ENCODE measurements around the gene CKS1B.
A peak's percentile ranks its signal among the peaks of the same experiment; 100 is the strongest.

The CKS1B gene

GRCh38 chr1:155016231-155016831, 41.9 kb downstream of the CKS1B start:
- DNase-seq, result no peak

- DNase-seq, result peak; percentile 90
Measured at GRCh38 chr1:155017041-155017945, 42.8 kb downstream of the CKS1B start.

DNA sequence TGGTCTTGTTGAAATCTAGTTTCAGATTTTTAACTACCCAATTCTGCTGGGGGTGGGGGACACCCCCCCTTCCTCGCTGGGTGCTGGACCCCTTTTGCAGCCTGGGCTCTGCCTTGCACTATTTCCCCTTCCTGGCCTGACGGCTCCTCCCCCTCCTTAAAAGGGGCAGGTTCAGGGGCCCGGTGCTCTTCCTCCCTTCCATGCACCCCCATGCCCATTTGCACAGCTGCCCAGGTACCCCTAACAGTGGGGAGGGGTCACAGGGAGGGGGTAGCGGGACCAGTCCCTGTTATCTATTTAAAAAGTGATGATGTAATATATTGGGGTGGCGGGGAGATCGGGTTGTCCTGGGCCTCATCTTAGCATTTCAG, 43.5 kb downstream of the CKS1B start:
- DNase-seq, result no peak

DNA sequence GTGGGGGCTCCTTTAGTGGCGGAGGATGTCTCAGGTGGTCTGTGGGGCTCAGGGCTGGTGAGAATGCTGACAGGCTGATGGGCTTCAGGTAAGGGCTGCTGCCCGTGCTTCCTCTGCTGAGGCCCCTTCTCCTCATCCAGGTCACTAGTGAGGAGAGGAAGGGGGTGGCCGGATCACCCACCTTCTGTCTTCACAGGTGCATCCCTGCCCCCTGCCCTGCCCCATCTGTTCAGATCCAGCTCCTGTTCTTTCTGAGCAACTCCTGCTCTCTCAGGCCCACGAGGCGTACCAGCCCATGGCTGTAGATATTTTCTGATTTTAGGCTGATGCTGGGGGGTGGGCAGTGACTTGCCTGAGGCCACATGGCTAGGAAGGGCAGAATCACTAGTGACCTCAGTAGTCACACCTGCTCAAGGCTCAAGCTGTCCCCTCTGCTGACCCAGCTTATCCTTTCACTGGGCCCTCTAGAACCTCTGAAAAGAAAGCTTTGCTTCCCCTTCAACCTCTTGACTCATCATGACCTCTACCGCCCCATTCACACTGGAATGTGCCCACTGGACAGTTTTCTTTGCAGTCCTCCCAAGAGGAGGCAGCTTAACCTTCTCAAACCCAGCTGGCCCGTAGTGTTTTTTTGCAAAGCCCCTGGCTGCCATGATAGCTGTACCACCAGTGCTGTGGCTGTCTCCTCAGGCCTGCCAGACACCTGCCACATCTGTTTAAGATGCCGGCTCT, 44.3 kb downstream of the CKS1B start:
- DNase-seq, result no peak

DNA sequence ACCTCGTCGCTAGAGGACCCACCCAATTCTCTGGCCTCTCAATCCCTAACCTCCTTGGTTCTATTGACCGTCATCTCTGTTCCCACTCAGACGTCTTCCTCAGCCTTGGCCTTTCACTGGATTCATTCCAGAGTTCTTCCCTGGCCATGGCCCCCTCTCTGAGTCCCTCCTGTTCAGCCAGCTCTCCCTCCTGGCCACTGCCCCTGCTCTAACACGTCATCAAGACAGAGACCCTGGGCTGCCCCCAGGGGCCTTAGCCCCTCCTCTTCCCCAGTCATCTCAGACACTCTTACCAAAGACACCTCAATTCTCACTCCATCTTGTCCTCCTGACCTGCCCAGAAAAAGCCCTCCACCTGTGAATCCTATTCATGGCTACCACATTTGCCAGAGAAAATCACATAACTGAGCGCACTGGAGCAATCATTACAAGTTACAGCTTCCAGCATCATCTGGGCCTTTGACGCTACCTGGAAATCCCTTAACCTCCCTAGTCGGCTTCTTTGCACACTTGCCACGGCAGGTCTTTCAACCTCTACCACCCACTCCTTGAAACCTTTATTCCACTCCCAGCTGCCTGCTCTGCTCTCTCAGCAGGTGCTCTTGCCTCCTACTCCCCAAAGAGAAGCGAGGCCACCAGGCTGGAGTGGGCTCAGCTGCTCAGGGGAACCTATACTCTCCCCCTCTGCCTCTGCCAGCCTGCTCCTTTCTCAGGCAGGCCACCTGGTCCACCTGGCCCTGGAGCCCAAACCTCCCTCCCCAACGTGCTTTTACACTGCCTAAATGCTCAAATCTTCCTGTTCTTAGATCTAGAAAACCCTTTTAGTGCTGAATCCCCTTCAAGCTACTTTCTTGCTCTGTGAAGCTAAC, 45.1 kb downstream of the CKS1B start:
- DNase-seq, result no peak

DNA sequence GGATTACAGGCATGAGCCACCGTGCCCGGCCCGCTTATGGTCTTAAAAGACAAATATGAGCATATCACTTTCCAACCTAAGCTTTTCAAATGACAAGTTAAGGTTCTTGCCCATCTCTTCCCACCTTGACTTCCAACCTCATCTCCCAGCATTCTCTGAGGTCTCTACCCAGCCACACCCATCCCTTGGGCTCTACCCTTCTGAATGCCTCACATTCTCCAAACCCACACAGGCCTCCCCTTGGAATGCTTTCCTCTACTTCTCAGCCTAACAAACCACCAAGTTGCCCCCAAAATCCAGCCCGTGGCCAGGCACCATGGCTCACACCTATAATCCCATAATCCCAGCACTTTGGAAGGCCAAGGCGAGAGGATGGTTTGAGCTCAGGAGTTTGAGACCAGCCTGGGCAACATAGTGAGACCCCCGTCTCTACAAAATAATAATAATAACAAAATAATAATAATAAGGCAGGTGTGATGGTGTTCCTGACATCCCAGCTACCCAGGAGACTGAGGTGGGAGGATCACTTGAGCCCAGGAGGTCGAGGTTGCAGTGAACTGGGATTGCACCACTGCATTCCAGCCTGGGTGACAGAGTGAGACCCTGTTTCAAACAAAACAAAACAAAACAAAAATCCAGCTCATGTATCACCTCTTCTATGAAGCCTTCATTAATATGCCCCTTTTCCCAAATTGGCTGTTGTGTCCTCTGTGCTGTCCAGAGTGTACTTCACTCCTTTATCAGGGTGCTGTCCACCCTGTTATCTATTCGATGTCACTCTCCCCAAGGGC, 47.9 kb downstream of the CKS1B start:
- DNase-seq, result no peak

GRCh38 chr1:155022927-155023236, 48.4 kb downstream of the CKS1B start:
- no peak for DNase-seq

DNA sequence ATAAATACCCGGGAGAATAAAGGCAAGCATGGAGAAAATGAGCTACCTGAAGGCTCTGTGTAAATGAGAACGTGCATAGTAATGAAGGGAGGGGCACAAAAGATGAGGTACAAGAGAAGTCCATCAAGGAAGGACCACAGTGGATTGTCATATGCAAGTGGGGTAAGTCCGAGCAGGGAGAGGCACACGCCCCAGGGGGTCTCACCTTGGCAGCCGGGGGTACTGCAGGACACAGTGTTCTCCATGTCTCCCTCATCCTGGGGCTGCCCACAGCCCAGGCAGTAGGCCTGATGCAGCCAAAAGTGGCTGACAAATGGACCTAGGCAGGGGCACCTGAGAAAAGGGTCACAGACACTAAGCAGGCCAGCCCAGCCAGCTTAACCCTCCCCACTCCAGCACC, 49.1 kb downstream of the CKS1B start:
- DNase-seq, result no peak

- no peak for DNase-seq
Measured at GRCh38 chr1:155024315-155024714, 49.8 kb downstream of the CKS1B start.

DNA sequence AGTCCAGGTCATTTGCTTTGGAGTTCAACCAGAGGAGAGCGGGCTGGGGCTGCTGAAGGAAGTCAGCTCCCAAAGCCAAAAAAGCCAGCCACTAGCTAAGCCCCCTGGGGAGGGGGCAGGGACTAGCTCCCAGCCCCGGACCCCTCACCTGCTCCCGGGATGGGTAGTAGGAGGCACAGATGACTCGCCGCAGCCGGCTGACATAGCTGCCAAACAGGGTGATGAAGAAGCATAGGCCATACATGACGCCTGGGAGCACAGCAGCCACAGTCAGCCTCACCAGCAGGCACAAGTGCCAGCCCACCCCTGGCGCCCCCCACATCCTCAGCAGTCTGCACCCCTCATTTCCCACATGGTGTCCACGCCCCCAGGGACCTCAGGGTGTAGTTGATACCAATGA, 51.7 kb downstream of the CKS1B start:
- DNase-seq, result no peak

- DNase-seq, result no peak
Measured at GRCh38 chr1:155026588-155026987, 52.1 kb downstream of the CKS1B start.
